SK-N-SH (cell line): ENCODE results near the gene ASTN2.

ENCODE experiments used
- CTCF ChIP-seq: fragments of 200-600 bp; sonication (generic); IDR thresholded peaks from 2 replicates; pipeline ENCODE4 v1.6.1; 2017; ENCODE audit warnings: antibody characterized with exemption, mild to moderate bottlenecking, moderate library complexity
- POLR2AphosphoS5 ChIP-seq: IDR thresholded peaks from 2 replicates; pipeline ENCODE4 v1.6.1; 2012; ENCODE audit warnings: low read depth, low read length

DNA sequence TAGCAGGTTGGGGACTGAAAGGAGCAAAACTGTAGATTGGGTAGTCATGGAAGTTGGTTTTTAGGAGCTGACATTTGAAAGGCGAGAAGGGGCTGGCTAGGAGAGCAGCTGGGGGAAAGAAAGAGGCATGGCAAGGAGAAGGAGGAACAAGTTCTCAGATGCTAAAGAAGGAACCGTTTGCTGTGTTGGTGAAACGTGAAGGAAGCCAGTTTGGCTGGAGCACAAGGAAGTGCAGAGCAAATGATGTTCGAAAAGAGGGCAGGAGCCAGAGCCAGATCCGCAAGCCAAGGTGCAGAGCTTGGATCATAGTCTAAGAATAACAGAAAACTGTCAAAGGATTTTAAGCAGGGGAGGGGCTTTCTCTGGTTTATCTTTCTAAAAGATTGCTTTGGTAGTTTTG, 276.6 kb downstream of the ASTN2 start:
- TF ChIP-seq CTCF, result no peak
- TF ChIP-seq POLR2AphosphoS5, result no peak
